GM12878 (cell line): ENCODE results near the gene CHCHD3. TPM values are rescaled to one million over a fixed set of nuclear protein-coding genes. Genes with fewer than 3 reads are reported as not detected.

ENCODE experiments used
- ATAC-seq: fragments of 200-7000 bp; cut with Tn5 transposase; 3 replicates; pipeline ENCODE4 v1.9.1; 2020; ENCODE audit warnings: mild to moderate bottlenecking, moderate library complexity
- BruUV-seq: library from RNA; stranded (reverse); fragments of 400-500 nt; replicated peaks from 2 replicates; lab custom pipeline; 2021; lab: Mats Ljungman, UMichigan
- CTCF ChIA-PET: fragments of 300-600 bp; sonication (Branson Sonifier 250); formaldehyde crosslinking; extraction: SDS; loops from one replicate; lab custom pipeline; 2021; ENCODE audit warnings: inconsistent platforms; lab: Yijun Ruan, JAX
- POLR2A ChIA-PET: fragments of 350-600 bp; formaldehyde crosslinking; extraction: SDS; loops from one replicate; lab custom pipeline; 2021; ENCODE audit warnings: inconsistent platforms; lab: Charles Lee
- RAD21 ChIA-PET: fragments of 300-600 bp; sonication (Branson Sonifier 250); formaldehyde crosslinking; loops from one replicate; lab custom pipeline; 2023; ENCODE audit warnings: antibody characterized with exemption; ENCODE audit not compliant: unreplicated experiment; lab: Charles Lee
- SMC1A ChIA-PET: fragments of 300-600 bp; sonication (Branson Sonifier 250); formaldehyde crosslinking; loops from one replicate; lab custom pipeline; 2023; ENCODE audit not compliant: unreplicated experiment, uncharacterized antibody; lab: Charles Lee
- DNase-seq: peaks from one replicate; pipeline ENCODE4 v3.0.0-alpha.2; 2011; ENCODE audit warnings: low read depth, low spot score
- FAIRE-seq: peaks from 3 replicates; lab custom pipeline; 2011; peaks lifted over from hg19 to GRCh38; lab: Jason Lieb, UNC
- H2AFZ ChIP-seq: 2 replicates; pipeline ENCODE4 v1.6.0; 2011; ENCODE audit warnings: low read depth, low read length, control low read depth; ENCODE audit not compliant: control insufficient read depth
- H3K27ac ChIP-seq: 2 replicates; pipeline ENCODE4 v1.5.1; 2011; ENCODE audit warnings: control low read depth; ENCODE audit not compliant: control insufficient read depth, insufficient read depth
- H3K27me3 ChIP-seq, 2 experiments: replicated peaks in 1 of 2; 2 replicates each; pipeline versions ENCODE4 v1.6.0 to v1.6.1; 2011; ENCODE audit warnings: low read length in 1 of 2; ENCODE audit not compliant: control insufficient read depth in 2 of 2, insufficient read depth in 2 of 2
- H3K36me3 ChIP-seq, 2 experiments: 2 replicates each; pipeline ENCODE4 v1.5.1; 2011; ENCODE audit warnings: low read length in 1 of 2; ENCODE audit not compliant: control insufficient read depth in 2 of 2, insufficient read depth in 2 of 2
- H3K4me1 ChIP-seq: 2 replicates; pipeline ENCODE4 v1.6.1; 2011; ENCODE audit warnings: mild to moderate bottlenecking, low read length, moderate library complexity, mixed read lengths; ENCODE audit not compliant: control insufficient read depth, insufficient read depth
- H3K4me2 ChIP-seq: 2 replicates; pipeline ENCODE4 v1.6.0; 2011; ENCODE audit warnings: control low read depth; ENCODE audit not compliant: control insufficient read depth, insufficient read depth
- H3K4me3 ChIP-seq: fragments of 200-600 bp; sonication (generic); 2 replicates; pipeline ENCODE4 v1.5.1; 2016
- H3K79me2 ChIP-seq: 2 replicates; pipeline ENCODE4 v1.6.0; 2011; ENCODE audit warnings: low read length; ENCODE audit not compliant: control insufficient read depth, insufficient read depth
- H3K9ac ChIP-seq: 2 replicates; pipeline ENCODE4 v1.8.0; 2011; ENCODE audit warnings: low read length, control low read depth, mixed read lengths; ENCODE audit not compliant: control insufficient read depth, insufficient read depth
- H3K9me3 ChIP-seq: replicated peaks from 3 replicates; pipeline ENCODE4 v1.5.1; 2011; ENCODE audit warnings: mild to moderate bottlenecking, low read length; ENCODE audit not compliant: control insufficient read depth, insufficient read depth
- H4K20me1 ChIP-seq: 2 replicates; pipeline ENCODE4 v1.6.0; 2011; ENCODE audit not compliant: control insufficient read depth, insufficient read depth
- CHD1 ChIP-seq: IDR thresholded peaks from 2 replicates; pipeline ENCODE4 v1.6.1; 2012; ENCODE audit warnings: low read depth, low read length, improper control_type of control experiment
- EZH2 ChIP-seq: IDR thresholded peaks from 2 replicates; pipeline ENCODE4 v1.6.1; 2012; ENCODE audit warnings: low read depth, mild to moderate bottlenecking, control low read depth, inconsistent platforms, low read length, borderline replicate concordance; ENCODE audit not compliant: control insufficient read depth
- FOS ChIP-seq: IDR thresholded peaks from 3 replicates; pipeline ENCODE4 v1.6.1; 2011; ENCODE audit warnings: borderline replicate concordance; ENCODE audit not compliant: insufficient read length; ENCODE audit errors: extremely low read depth
- HDAC2 ChIP-seq: fragments of 200-600 bp; sonication (generic); IDR thresholded peaks from 2 replicates; pipeline ENCODE4 v1.6.1; 2017
- IKZF1 ChIP-seq: fragments of 450-650 bp; conservative IDR thresholded peaks from 2 replicates; pipeline ENCODE4 v1.6.1; 2017; ENCODE audit warnings: antibody characterized with exemption, mild to moderate bottlenecking
- MYC ChIP-seq: IDR thresholded peaks from 2 replicates; pipeline ENCODE4 v1.6.1; 2011; ENCODE audit warnings: mild to moderate bottlenecking, low read length, moderate library complexity, inconsistent platforms; ENCODE audit not compliant: insufficient read depth, insufficient replicate concordance, insufficient read length, severe bottlenecking
- NFXL1 ChIP-seq: fragments of 450-650 bp; IDR thresholded peaks from 2 replicates; pipeline ENCODE4 v1.6.1; 2017; ENCODE audit warnings: antibody characterized with exemption, mild to moderate bottlenecking, borderline replicate concordance
- NR2C2 ChIP-seq: IDR thresholded peaks from 2 replicates; pipeline ENCODE4 v1.6.1; 2011; ENCODE audit warnings: borderline replicate concordance, low read depth; ENCODE audit not compliant: control insufficient read depth, insufficient read length
- RAD51 ChIP-seq: fragments of 450-650 bp; IDR thresholded peaks from 2 replicates; pipeline ENCODE4 v1.6.1; 2016; ENCODE audit warnings: moderate library complexity, mild to moderate bottlenecking, inconsistent platforms
- SMARCA5 ChIP-seq: fragments of 450-650 bp; IDR thresholded peaks from 2 replicates; pipeline ENCODE4 v1.6.1; 2017; ENCODE audit warnings: mild to moderate bottlenecking
- SMC3 ChIP-seq: IDR thresholded peaks from 2 replicates; pipeline ENCODE4 v1.6.1; 2011; ENCODE audit warnings: low read length, improper control_type of control experiment, borderline replicate concordance
- SUPT20H ChIP-seq: IDR thresholded peaks from 2 replicates; pipeline ENCODE4 v1.6.1; 2011; ENCODE audit warnings: low read depth, mild to moderate bottlenecking, low read length, moderate library complexity, borderline replicate concordance; ENCODE audit not compliant: control insufficient read depth
- TBL1XR1 ChIP-seq: IDR thresholded peaks from 2 replicates; pipeline ENCODE4 v1.6.1; 2012; ENCODE audit warnings: low read depth, low read length, improper control_type of control experiment
- TCF12 ChIP-seq: IDR thresholded peaks from 2 replicates; pipeline ENCODE4 v1.6.1; 2011; ENCODE audit warnings: low read depth, mild to moderate bottlenecking, low read length
- TCF3 ChIP-seq: IDR thresholded peaks from 2 replicates; pipeline ENCODE4 v1.6.1; 2012; ENCODE audit warnings: low read depth, mild to moderate bottlenecking, low read length, borderline replicate concordance; ENCODE audit not compliant: insufficient read depth
- USF2 ChIP-seq: IDR thresholded peaks from 2 replicates; pipeline ENCODE4 v1.6.1; 2011; ENCODE audit warnings: low read depth, low read length, improper control_type of control experiment, borderline replicate concordance
- WRNIP1 ChIP-seq: IDR thresholded peaks from 2 replicates; pipeline ENCODE4 v1.6.1; 2011; ENCODE audit warnings: low read depth, low read length, improper control_type of control experiment, borderline replicate concordance
- ZBED1 ChIP-seq: IDR thresholded peaks from 2 replicates; pipeline ENCODE4 v1.6.1; 2016; ENCODE audit warnings: borderline replicate concordance
- WGBS: methylation state at CpG from one replicate; pipeline ENCODE4 v1.1.6; 2016; ENCODE audit warnings: low lambda C conversion rate; ENCODE audit not compliant: insufficient replicate concordance, insufficient coverage; ENCODE audit errors: missing lambda C conversion rate; 5-methylcytosine and 5-hydroxymethylcytosine counted together
- in situ Hi-C: fragments of 300-500 bp; cut with MboI; formaldehyde crosslinking; loops from 9 replicates; pipeline ENCODE4 v1.14.3; 2018; ENCODE audit warnings: mixed read lengths
- intact Hi-C: fragments of 100-400 bp; cut with micrococcal nuclease; formaldehyde crosslinking; loops from one replicate; pipeline ENCODE4 v1.14.2; 2022; ENCODE audit not compliant: unreplicated experiment
- polyA plus RNA-seq, 11 experiments: library from polyadenylated mRNA; depleted of rRNA in 4 of 11; unstranded in 6 of 11; stranded (reverse) in 5 of 11; fragments of >200 nt; fragmentation: Nextera tagmentation in 4 of 11; fragmentation: Illumina TruSeq in 1 of 11; extraction: Ambion mirVana in 4 of 11; extraction: Trizol in 1 of 11; gene quantifications; 1 replicate in 1 of 11; 2 replicates in 10 of 11; pipeline versions ENCODE4 v1.2.1 to v1.2.3, GENCODE V29; 2011 to 2016; ENCODE audit warnings: inconsistent platforms in 2 of 11, missing spikeins in 2 of 11, low read depth in 1 of 11
- total RNA-seq, 4 experiments: library from RNA; depleted of rRNA in 3 of 4; stranded (reverse); fragments of >200 nt in 3 of 4; fragmentation: Illumina TruSeq in 1 of 4; extraction: Trizol in 1 of 4; gene quantifications; 2 replicates each; pipeline versions ENCODE4 v1.2.1 to v1.2.3, GENCODE V29; 2013 to 2021
- TF ChIP-seq, protein P1 (sequence below): fragments of 450-650 bp; IDR thresholded peaks from 2 replicates; pipeline ENCODE4 v1.6.1; 2017; ENCODE audit warnings: mild to moderate bottlenecking
- TF ChIP-seq, protein P2 (sequence below): IDR thresholded peaks from 2 replicates; pipeline ENCODE4 v1.6.1; 2012; ENCODE audit warnings: low read depth, low read length, improper control_type of control experiment

CHCHD3 gene
- total and polyA plus RNA-seq, 10 of the 15 experiments (the other 5 are each of a cell fraction or from before 2014, with no cell fraction given): 38.3 to 178 (median 96.2) TPM

GRCh38 chr7:132856416-132856815 lies 225.5 kb downstream of the CHCHD3 start (continued):
- no peak for TF ChIP-seq SMC3

GRCh38 chr7:132855901-132856300 lies 226.0 kb downstream of the CHCHD3 start:
- no peak for FAIRE-seq
- H3K4me3 ChIP-seq: no peak overlapping the region
- 92% methylated on average over 2 of the region's 2 CpGs for WGBS
- TF ChIP-seq WRNIP1 (no peak), EZH2 (no peak), RAD51 (no peak), NR2C2 (no peak), CHD1 (no peak), MYC (no peak), HDAC2 (no peak), USF2 (no peak), ZBED1 (no peak), SUPT20H (no peak), IKZF1 (no peak), FOS (no peak), TCF12 (no peak), NFXL1 (no peak), SMARCA5 (no peak), TBL1XR1 (no peak), TCF3 (no peak)
- TF ChIP-seq, protein P1, sequence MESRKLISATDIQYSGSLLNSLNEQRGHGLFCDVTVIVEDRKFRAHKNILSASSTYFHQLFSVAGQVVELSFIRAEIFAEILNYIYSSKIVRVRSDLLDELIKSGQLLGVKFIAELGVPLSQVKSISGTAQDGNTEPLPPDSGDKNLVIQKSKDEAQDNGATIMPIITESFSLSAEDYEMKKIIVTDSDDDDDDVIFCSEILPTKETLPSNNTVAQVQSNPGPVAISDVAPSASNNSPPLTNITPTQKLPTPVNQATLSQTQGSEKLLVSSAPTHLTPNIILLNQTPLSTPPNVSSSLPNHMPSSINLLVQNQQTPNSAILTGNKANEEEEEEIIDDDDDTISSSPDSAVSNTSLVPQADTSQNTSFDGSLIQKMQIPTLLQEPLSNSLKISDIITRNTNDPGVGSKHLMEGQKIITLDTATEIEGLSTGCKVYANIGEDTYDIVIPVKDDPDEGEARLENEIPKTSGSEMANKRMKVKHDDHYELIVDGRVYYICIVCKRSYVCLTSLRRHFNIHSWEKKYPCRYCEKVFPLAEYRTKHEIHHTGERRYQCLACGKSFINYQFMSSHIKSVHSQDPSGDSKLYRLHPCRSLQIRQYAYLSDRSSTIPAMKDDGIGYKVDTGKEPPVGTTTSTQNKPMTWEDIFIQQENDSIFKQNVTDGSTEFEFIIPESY: no peak
- TF ChIP-seq, protein P2, sequence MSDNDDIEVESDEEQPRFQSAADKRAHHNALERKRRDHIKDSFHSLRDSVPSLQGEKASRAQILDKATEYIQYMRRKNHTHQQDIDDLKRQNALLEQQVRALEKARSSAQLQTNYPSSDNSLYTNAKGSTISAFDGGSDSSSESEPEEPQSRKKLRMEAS: no peak
- TF ChIP-seq, all 136 proteins: peak for 0
- no peaks in the 10 kb centered on the region for H3K4me1 ChIP-seq
- intact Hi-C loops: no loop called here
- H3K9ac ChIP-seq: no peak overlapping the region
- no peak for ATAC-seq
- H3K27ac ChIP-seq: no peak overlapping the region
- ChIA-PET SMC1A (interaction anchor here (1.0 to 1.4 kb wide), 2 partner anchors 12 to 69 kb away, joined by 3 read pairs; no protein-coding TSS in a partner anchor), CTCF (interaction anchor here (0.6 to 1.0 kb wide), 2 partner anchors 108 to 167 kb away, joined by 3 to 6 read pairs; no protein-coding TSS in a partner anchor), RAD21 (no interaction called here), POLR2A (interaction anchor here (1.4 kb wide), 1 partner anchor 13 kb away, joined by 4 read pairs; no protein-coding TSS in a partner anchor)
- H2AFZ ChIP-seq: no peak overlapping the region
- in situ Hi-C loops: no loop called here
- DNase-seq: no peak
- BruUV-seq: no TSS peak
- no peak overlapping the region for H3K4me2 ChIP-seq
- H3K27me3 ChIP-seq: no peaks in the 10 kb centered on the region
- no peaks in the 10 kb centered on the region for H4K20me1 ChIP-seq
- no peaks in the 10 kb centered on the region; a peak in 2 of 4 replicates for H3K36me3 ChIP-seq
- H3K9me3 ChIP-seq: no peaks in the 10 kb centered on the region
- no peaks in the 10 kb centered on the region for H3K79me2 ChIP-seq
